K562 (cell line): ENCODE measurements around the gene GTPBP6. TPM values are rescaled to one million over a fixed set of nuclear protein-coding genes. Genes with fewer than 3 reads are reported as not detected.

Experiments
- ATAC-seq: fragments of 200-7000 bp; cut with Tn5 transposase; 3 replicates; pipeline ENCODE4 v1.9.1; 2020; ENCODE audit warnings: moderate library complexity
- BruUV-seq: library from RNA; stranded (reverse); fragments of 400-500 nt; replicated peaks from 2 replicates; lab custom pipeline; 2021; lab: Mats Ljungman, UMichigan
- CTCF ChIA-PET: fragments of 300-600 bp; formaldehyde crosslinking; extraction: SDS; loops from one replicate; lab custom pipeline; 2021; ENCODE audit warnings: low intra/inter-chr PET ratio; lab: Yijun Ruan, JAX
- POLR2A ChIA-PET: fragments of 300-600, 350-650 bp; sonication (Branson Sonifier 250); formaldehyde crosslinking; extraction: SDS; loops from one replicate; lab custom pipeline; 2021; ENCODE audit warnings: antibody characterized with exemption, inconsistent platforms; lab: Yijun Ruan, JAX
- DNase-seq, 4 experiments: peaks; one replicate each; pipeline versions ENCODE4 v3.0.0 to v3.0.0-alpha.2; 2011 to 2018; ENCODE audit warnings: low spot score in 3 of 4, mixed read lengths in 3 of 4; ENCODE audit errors: extremely low read depth in 1 of 4
- FAIRE-seq: peaks from 2 replicates; lab custom pipeline; 2011; peaks lifted over from hg19 to GRCh38; lab: Jason Lieb, UNC
- H2AFZ ChIP-seq: 2 replicates; pipeline ENCODE4 v1.6.0; 2011; ENCODE audit warnings: low read depth, low read length, control low read depth, inconsistent platforms
- H3K27ac ChIP-seq: fragments of 200-600 bp; 3 replicates; pipeline ENCODE4 v1.8.0; 2011; ENCODE audit warnings: low read depth, mild to moderate bottlenecking, control low read depth, inconsistent platforms, low read length, moderate library complexity, mixed read lengths; ENCODE audit errors: extremely low read depth
- H3K27me3 ChIP-seq, 2 experiments: fragments of 300-600 bp in 1 of 2; 2 replicates in 1 of 2; 3 replicates in 1 of 2; pipeline versions ENCODE4 v1.6.0 to v1.8.0; 2011; ENCODE audit warnings: inconsistent platforms in 2 of 2, low read length in 2 of 2, mild to moderate bottlenecking in 1 of 2, mixed read lengths in 1 of 2, moderate library complexity in 1 of 2; ENCODE audit not compliant: control insufficient read depth in 2 of 2, insufficient read depth in 2 of 2
- H3K36me3 ChIP-seq: fragments of 300-600 bp; 3 replicates; pipeline ENCODE4 v1.8.0; 2011; ENCODE audit warnings: mild to moderate bottlenecking, low read length, inconsistent platforms; ENCODE audit not compliant: control insufficient read depth, insufficient read depth
- H3K4me1 ChIP-seq, 2 experiments: fragments of 200-600 bp in 1 of 2; replicated peaks in 1 of 2; 2 replicates in 1 of 2; 3 replicates in 1 of 2; pipeline versions ENCODE4 v1.5.1 to v1.8.0; 2011; ENCODE audit warnings: inconsistent platforms in 2 of 2, low read length in 2 of 2, mild to moderate bottlenecking in 1 of 2, mixed read lengths in 1 of 2, moderate library complexity in 1 of 2; ENCODE audit not compliant: control insufficient read depth in 2 of 2, insufficient read depth in 2 of 2
- H3K4me2 ChIP-seq: 2 replicates; pipeline ENCODE4 v1.6.1; 2011; ENCODE audit warnings: low read length, control low read depth, inconsistent platforms, mixed read lengths; ENCODE audit not compliant: insufficient read depth
- H3K4me3 ChIP-seq: fragments of 200-600 bp; sonication (generic), shearing (Covaris generic); 2 replicates; pipeline ENCODE4 v1.5.1; 2016; ENCODE audit warnings: control low read depth, inconsistent platforms
- H3K79me2 ChIP-seq: fragments of 200-600 bp; 3 replicates; pipeline ENCODE4 v1.8.0; 2011; ENCODE audit warnings: low read length, inconsistent platforms; ENCODE audit not compliant: control insufficient read depth, insufficient read depth
- H3K9ac ChIP-seq, 2 experiments: 2 replicates each; pipeline versions ENCODE4 v1.6.0 to v1.6.1; 2011; ENCODE audit warnings: low read depth in 2 of 2, low read length in 2 of 2, control low read depth in 1 of 2, inconsistent platforms in 1 of 2, mild to moderate bottlenecking in 1 of 2, mixed read lengths in 1 of 2; ENCODE audit not compliant: insufficient read depth in 1 of 2
- H3K9me1 ChIP-seq: one replicate; pipeline ENCODE4 v1.6.0; 2011; ENCODE audit warnings: inconsistent platforms, mild to moderate bottlenecking, low read length, moderate library complexity; ENCODE audit not compliant: control insufficient read depth, insufficient read depth
- H3K9me3 ChIP-seq: replicated peaks from 2 replicates; pipeline ENCODE4 v1.5.1; 2011; ENCODE audit warnings: low read depth, low read length, inconsistent platforms; ENCODE audit not compliant: control insufficient read depth, insufficient read depth
- H4K20me1 ChIP-seq: replicated peaks from 2 replicates; pipeline ENCODE4 v1.6.1; 2011; ENCODE audit warnings: low read length, inconsistent platforms, mixed read lengths; ENCODE audit not compliant: control insufficient read depth, insufficient read depth
- CEBPB ChIP-seq: fragments of 450-650 bp; IDR thresholded peaks from 2 replicates; pipeline ENCODE4 v1.6.1; 2016; ENCODE audit warnings: missing genetic modification characterization, missing compliant biosample characterization
- HOMEZ ChIP-seq: fragments of 250-450 bp; sonication (Bioruptor Pico); IDR thresholded peaks from 2 replicates; pipeline ENCODE4 v1.4.0; 2020; ENCODE audit warnings: mild to moderate bottlenecking, moderate library complexity
- ID3 ChIP-seq, 2 experiments: fragments of 250-450 bp in 1 of 2; fragments of 450-650 bp in 1 of 2; sonication (Bioruptor Pico) in 1 of 2; IDR thresholded peaks; 2 replicates each; pipeline versions ENCODE4 v1.6.1 to v1.8.0; 2016 to 2021; ENCODE audit warnings: mild to moderate bottlenecking in 2 of 2, moderate library complexity in 2 of 2, missing compliant biosample characterization in 1 of 2, missing genetic modification characterization in 1 of 2
- KAT2B ChIP-seq: IDR thresholded peaks from one replicate; pipeline ENCODE4 v1.6.1; 2012; ENCODE audit warnings: low read depth, mild to moderate bottlenecking, control low read depth, inconsistent platforms, low read length, moderate library complexity
- KDM1A ChIP-seq, 2 experiments: fragments of 450-650 bp; IDR thresholded peaks; 2 replicates each; pipeline ENCODE4 v1.6.1; 2016; ENCODE audit warnings: mild to moderate bottlenecking in 2 of 2
- NCOA4 ChIP-seq: fragments of 450-650 bp; IDR thresholded peaks from 2 replicates; pipeline ENCODE4 v1.6.1; 2018; ENCODE audit warnings: mild to moderate bottlenecking; ENCODE audit not compliant: partially characterized antibody
- SAFB ChIP-seq: fragments of 200-400 bp; formaldehyde crosslinking; IDR thresholded peaks from 2 replicates; pipeline ENCODE4 v1.6.1; 2017; ENCODE audit warnings: low read depth, low read length, borderline replicate concordance
- SIN3A ChIP-seq, 2 experiments: fragments of 150-350 bp in 1 of 2; IDR thresholded peaks; 2 replicates each; pipeline ENCODE4 v1.6.1; 2011 to 2016; ENCODE audit warnings: borderline replicate concordance in 2 of 2, low read depth in 2 of 2, low read length in 2 of 2, mild to moderate bottlenecking in 2 of 2, moderate library complexity in 2 of 2; ENCODE audit not compliant: control insufficient read depth in 1 of 2
- TBP ChIP-seq: optimal IDR thresholded peaks from 2 replicates; pipeline ENCODE3; 2011; ENCODE audit warnings: low read depth, low read length, improper control_type of control experiment
- TCFL5 ChIP-seq: fragments of 250-450 bp; sonication (Bioruptor Pico); conservative IDR thresholded peaks from 2 replicates; pipeline ENCODE4 v1.6.1; 2021; ENCODE audit warnings: mild to moderate bottlenecking, moderate library complexity, matching md5 sums
- UBTF ChIP-seq, 2 experiments: IDR thresholded peaks; 2 replicates each; pipeline ENCODE4 v1.6.1; 2012; ENCODE audit warnings: improper control_type of control experiment in 2 of 2, low read depth in 2 of 2, low read length in 2 of 2, borderline replicate concordance in 1 of 2
- ZBTB34 ChIP-seq: fragments of 250-450 bp; sonication (Bioruptor Pico); IDR thresholded peaks from 2 replicates; pipeline ENCODE4 v1.8.0; 2021; ENCODE audit warnings: mild to moderate bottlenecking, moderate library complexity
- ZBTB7A ChIP-seq: IDR thresholded peaks from 2 replicates; pipeline ENCODE4 v1.6.1; 2011; ENCODE audit warnings: low read depth, mild to moderate bottlenecking, low read length, moderate library complexity, borderline replicate concordance; ENCODE audit not compliant: control insufficient read depth
- WGBS: fragments of 100-300 bp; shearing (Covaris generic); methylation state at CpG from one replicate; pipeline ENCODE4 v1.1.6; 2016; ENCODE audit warnings: low coverage, mixed read lengths; ENCODE audit not compliant: insufficient coverage; ENCODE audit errors: missing lambda C conversion rate; 5-methylcytosine and 5-hydroxymethylcytosine counted together
- in situ Hi-C: fragments of 300-500 bp; cut with MboI; formaldehyde crosslinking; loops from 4 replicates; pipeline ENCODE4 v1.15.0; 2018; ENCODE audit warnings: inconsistent platforms, mixed read lengths
- intact Hi-C: fragments of 100-400 bp; cut with micrococcal nuclease; formaldehyde crosslinking; loops from 2 replicates; pipeline ENCODE4 v1.14.2; 2022
- polyA plus RNA-seq, 8 experiments: library from polyadenylated mRNA; depleted of rRNA in 4 of 8; stranded (reverse) in 5 of 8; unstranded in 3 of 8; fragments of >200 nt; fragmentation: Nextera tagmentation in 2 of 8; fragmentation: Illumina TruSeq in 1 of 8; extraction: Ambion mirVana in 2 of 8; extraction: Trizol in 1 of 8; gene quantifications; 2 replicates each; pipeline versions ENCODE4 v1.2.1 to v1.2.3, GENCODE V29; 2011 to 2014; ENCODE audit warnings: inconsistent platforms in 1 of 8, missing spikeins in 1 of 8
- total RNA-seq, 7 experiments: library from RNA; depleted of rRNA in 6 of 7; stranded (reverse); fragments of >200 nt in 6 of 7; fragmentation: Illumina TruSeq in 2 of 7; extraction: Trizol in 2 of 7; gene quantifications; 2 replicates each; pipeline versions ENCODE4 v1.2.1 to v1.2.3, GENCODE V29; 2011 to 2021; ENCODE audit warnings: low replicate concordance in 1 of 7

GTPBP6 gene
- total and polyA plus RNA-seq, 9 of the 15 experiments (the other 6 are each of a cell fraction or from before 2014, with no cell fraction given) = 0.24 to 35.2 (median 8.0) TPM

GRCh38 chrX:367349-367748 lies 48.8 kb upstream of the GTPBP6 start (continued):
- TF ChIP-seq UBTF (IDR thresholded peaks at IDR 0.05; ENCODE audit: borderline replicate concordance in 1 of 2, low read depth in 2 of 2, low read length in 2 of 2) = no peak

GRCh38 chrX:363621-364375 lies 45.2 kb upstream of the GTPBP6 start:
- peaks cover 0 to 8% of the 10 kb centered on the region in 2 experiments; a peak in 1 of 5 replicates for H3K4me1 ChIP-seq
- ChIA-PET POLR2A (no interaction called here), CTCF (no interaction called here)
- FAIRE-seq (no peak), ATAC-seq (no peak), DNase-seq (no peak)
- H3K27me3 ChIP-seq = no peaks in the 10 kb centered on the region
- no peak overlapping the region for H2AFZ ChIP-seq
- no peak overlapping the region for H3K4me2 ChIP-seq
- H3K36me3 ChIP-seq = no peaks in the 10 kb centered on the region; the same call in 2 of the 3 replicates
- H3K9me3 ChIP-seq = peaks cover 3% of the 10 kb centered on the region
- intact Hi-C loops = no loop called here
- no peak overlapping the region for H3K27ac ChIP-seq
- H3K4me3 ChIP-seq = no peak overlapping the region
- H3K9ac ChIP-seq = no peak overlapping the region
- whole genome bisulfite sequencing = 69% methylated on average over 21 of the region's 37 CpGs
- H4K20me1 ChIP-seq = no peaks in the 10 kb centered on the region
- in situ Hi-C loops = no loop called here
- no peaks in the 10 kb centered on the region for H3K79me2 ChIP-seq
- H3K9me1 ChIP-seq = no peaks in the 10 kb centered on the region
- no TSS peak for BruUV-seq
- TF ChIP-seq ZBTB34 (CRISPR knock-in tag) (no peak), SIN3A (IDR thresholded peaks at IDR 0.05; ENCODE audit: borderline replicate concordance in 2 of 2, control insufficient read depth in 1 of 2, low read depth in 2 of 2, low read length in 2 of 2) (no peak), KDM1A (IDR thresholded peaks at IDR 0.05) (no peak), TCFL5 (CRISPR knock-in tag) (no peak), ID3 (CRISPR knock-in tag; IDR thresholded peaks at IDR 0.05) (no peak), ID3 (tag; IDR thresholded peaks at IDR 0.05) (no peak), SAFB (no peak), KAT2B (no peak), CEBPB (no peak), ZBTB7A (no peak), NCOA4 (no peak), HOMEZ (CRISPR knock-in tag) (no peak), TBP (no peak)
